HTR-8/SVneo (cell line): Measurements from ENCODE around the gene ICA1L.

ENCODE experiments used
- DNase-seq: peaks from one replicate; pipeline ENCODE4 v3.0.0; 2011; ENCODE audit warnings: low spot score, mixed read lengths; ENCODE audit not compliant: insufficient read length
- FAIRE-seq: peaks from 2 replicates; lab custom pipeline; 2011; peaks lifted over from hg19 to GRCh38; lab: Jason Lieb, UNC

Gene ICA1L

GRCh38 chr2:202790676-202791075, 80.9 kb downstream of the ICA1L start:
- FAIRE-seq = no peak

GRCh38 chr2:202786842-202787241, 84.7 kb downstream of the ICA1L start:
- no peak for FAIRE-seq

More at GRCh38 chr2:202790676-202791075, 80.9 kb downstream of the ICA1L start:
- DNase-seq = no peak

GRCh38 chr2:202782940-202783558, 88.5 kb downstream of the ICA1L start:
- DNase-seq (no peak), FAIRE-seq (no peak)

More at GRCh38 chr2:202786842-202787241, 84.7 kb downstream of the ICA1L start:
- no peak for DNase-seq

GRCh38 chr2:202780514-202781021, 91.0 kb downstream of the ICA1L start:
- FAIRE-seq (no peak), DNase-seq (peak; percentile 14)

- DNase-seq (no peak), FAIRE-seq (no peak)
Observed at GRCh38 chr2:202778217-202778616, 93.3 kb downstream of the ICA1L start.

- no peak for FAIRE-seq
- DNase-seq = no peak
Observed at GRCh38 chr2:202774104-202774503, 97.5 kb downstream of the ICA1L start.

GRCh38 chr2:202773301-202773973, 98.1 kb downstream of the ICA1L start:
- no peak for FAIRE-seq

GRCh38 chr2:202771741-202772460, 99.7 kb downstream of the ICA1L start:
- no peak for FAIRE-seq

More at GRCh38 chr2:202773301-202773973, 98.1 kb downstream of the ICA1L start:
- DNase-seq = no peak

GRCh38 chr2:202771336-202771735, 100.2 kb downstream of the ICA1L start:
- no peak for DNase-seq
- no peak for FAIRE-seq

More at GRCh38 chr2:202771741-202772460, 99.7 kb downstream of the ICA1L start:
- no peak for DNase-seq

- DNase-seq (no peak), FAIRE-seq (no peak)
Observed at GRCh38 chr2:202769201-202769600, 102.4 kb downstream of the ICA1L start.

GRCh38 chr2:202768273-202768672, 103.3 kb downstream of the ICA1L start:
- no peak for FAIRE-seq
- DNase-seq = no peak

GRCh38 chr2:202765436-202765835, 106.1 kb downstream of the ICA1L start:
- FAIRE-seq (no peak), DNase-seq (no peak)

GRCh38 chr2:202764991-202765390, 106.6 kb downstream of the ICA1L start:
- no peak for FAIRE-seq

GRCh38 chr2:202763916-202764315, 107.7 kb downstream of the ICA1L start:
- FAIRE-seq (no peak), DNase-seq (no peak)

More at GRCh38 chr2:202764991-202765390, 106.6 kb downstream of the ICA1L start:
- DNase-seq = no peak

- DNase-seq (no peak), FAIRE-seq (no peak)
Observed at GRCh38 chr2:202762556-202762955, 109.0 kb downstream of the ICA1L start.

- DNase-seq = no peak
- no peak for FAIRE-seq
Observed at GRCh38 chr2:202760848-202761247, 110.7 kb downstream of the ICA1L start.

GRCh38 chr2:202758604-202759003, 113.0 kb downstream of the ICA1L start:
- no peak for FAIRE-seq

GRCh38 chr2:202758128-202758527, 113.4 kb downstream of the ICA1L start:
- DNase-seq (no peak), FAIRE-seq (no peak)

More at GRCh38 chr2:202758604-202759003, 113.0 kb downstream of the ICA1L start:
- no peak for DNase-seq

GRCh38 chr2:202757339-202757738, 114.2 kb downstream of the ICA1L start:
- FAIRE-seq (no peak), DNase-seq (no peak)

- no peak for DNase-seq
- no peak for FAIRE-seq
Observed at GRCh38 chr2:202756598-202756997, 115.0 kb downstream of the ICA1L start.

- no peak for FAIRE-seq
Observed at GRCh38 chr2:202754936-202755335, 116.6 kb downstream of the ICA1L start.

More at GRCh38 chr2:202754936-202755335, 116.6 kb downstream of the ICA1L start:
- no peak for DNase-seq
